Esophagus muscularis mucosa (tissue), 4 donors: ENCODE results near the gene USP24.

Source experiments
- EP300 ChIP-seq: sonication (generic); formaldehyde crosslinking; IDR thresholded peaks from one replicate; pipeline ENCODE4 v1.6.1; 2017; ENCODE audit warnings: antibody characterized with exemption
- POLR2A ChIP-seq: fragments of 450-650 bp; IDR thresholded peaks from one replicate; pipeline ENCODE4 v1.6.1; 2017; ENCODE audit warnings: antibody characterized with exemption, moderate library complexity, mild to moderate bottlenecking, low read depth
- POLR2AphosphoS5 ChIP-seq, 2 donors: sonication (generic); formaldehyde crosslinking; IDR thresholded peaks; one replicate each; pipeline ENCODE4 v1.6.1; 2017; ENCODE audit warnings: antibody characterized with exemption in 2 of 2
- TF ChIP-seq, protein P1 (sequence below), 3 experiments: fragments of 200-600 bp in 2 of 3; fragments of 450-650 bp in 1 of 3; sonication (generic) in 2 of 3; IDR thresholded peaks; one replicate each; pipeline ENCODE4 v1.5.1; 2017 to 2019; ENCODE audit warnings: antibody characterized with exemption in 3 of 3, mild to moderate bottlenecking in 2 of 3, moderate library complexity in 1 of 3

GRCh38 chr1:55087439-55087838 lies 127.7 kb downstream of the USP24 start:
- TF ChIP-seq, protein P1, sequence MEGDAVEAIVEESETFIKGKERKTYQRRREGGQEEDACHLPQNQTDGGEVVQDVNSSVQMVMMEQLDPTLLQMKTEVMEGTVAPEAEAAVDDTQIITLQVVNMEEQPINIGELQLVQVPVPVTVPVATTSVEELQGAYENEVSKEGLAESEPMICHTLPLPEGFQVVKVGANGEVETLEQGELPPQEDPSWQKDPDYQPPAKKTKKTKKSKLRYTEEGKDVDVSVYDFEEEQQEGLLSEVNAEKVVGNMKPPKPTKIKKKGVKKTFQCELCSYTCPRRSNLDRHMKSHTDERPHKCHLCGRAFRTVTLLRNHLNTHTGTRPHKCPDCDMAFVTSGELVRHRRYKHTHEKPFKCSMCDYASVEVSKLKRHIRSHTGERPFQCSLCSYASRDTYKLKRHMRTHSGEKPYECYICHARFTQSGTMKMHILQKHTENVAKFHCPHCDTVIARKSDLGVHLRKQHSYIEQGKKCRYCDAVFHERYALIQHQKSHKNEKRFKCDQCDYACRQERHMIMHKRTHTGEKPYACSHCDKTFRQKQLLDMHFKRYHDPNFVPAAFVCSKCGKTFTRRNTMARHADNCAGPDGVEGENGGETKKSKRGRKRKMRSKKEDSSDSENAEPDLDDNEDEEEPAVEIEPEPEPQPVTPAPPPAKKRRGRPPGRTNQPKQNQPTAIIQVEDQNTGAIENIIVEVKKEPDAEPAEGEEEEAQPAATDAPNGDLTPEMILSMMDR (IDR thresholded peaks at IDR 0.05), result no peak
- TF ChIP-seq POLR2AphosphoS5 (IDR thresholded peaks at IDR 0.05), result no peak
- TF ChIP-seq POLR2A, result no peak
- TF ChIP-seq EP300, result no peak
